Gastrocnemius medialis (tissue), 4 donors: Measurements from ENCODE around the gene KCNV2. TPM values are rescaled to one million over a fixed set of nuclear protein-coding genes. Genes with fewer than 3 reads are reported as not detected.

Experiments used
- ATAC-seq, 2 donors: fragments of 150-250 bp; one replicate each; pipeline ENCODE4 v1.9.1; 2016
- DNase-seq, 2 donors: peaks; one replicate each; pipeline ENCODE4 v3.0.0-alpha.2; 2019
- H3K27ac ChIP-seq, 4 donors: fragments of 200-600 bp; sonication (generic); 1 replicate in 1 of 4; 2 replicates in 3 of 4; pipeline ENCODE4 v1.5.1; 2016 to 2018; ENCODE audit warnings: mild to moderate bottlenecking in 2 of 4, moderate library complexity in 1 of 4
- H3K27me3 ChIP-seq, 3 donors: fragments of 200-600 bp; sonication (generic) in 2 of 3; 1 replicate in 1 of 3; 2 replicates in 2 of 3; pipeline versions ENCODE4 v1.5.1 to v1.6.0; 2016 to 2019; ENCODE audit warnings: mild to moderate bottlenecking in 1 of 3, moderate library complexity in 1 of 3
- H3K36me3 ChIP-seq, 2 donors: fragments of 200-600 bp; sonication (generic) in 1 of 2; one replicate each; pipeline ENCODE4 v1.5.1; 2017 to 2018
- H3K4me1 ChIP-seq, 2 donors: fragments of 200-600 bp; sonication (generic) in 1 of 2; one replicate each; pipeline ENCODE4 v1.5.1; 2016 to 2017; ENCODE audit warnings: mild to moderate bottlenecking in 2 of 2
- H3K4me3 ChIP-seq, 4 donors: fragments of 200-600 bp; sonication (generic) in 3 of 4; 1 replicate in 1 of 4; 2 replicates in 3 of 4; pipeline ENCODE4 v1.5.1; 2016 to 2019; ENCODE audit warnings: mild to moderate bottlenecking in 2 of 4
- H3K9me3 ChIP-seq, 3 donors: fragments of 200-600 bp; sonication (generic) in 2 of 3; 1 replicate in 1 of 3; 2 replicates in 2 of 3; pipeline ENCODE4 v1.5.1; 2016 to 2019
- POLR2A ChIP-seq, 2 donors: fragments of 450-650 bp; IDR thresholded peaks; one replicate each; pipeline ENCODE4 v1.6.1; 2017; ENCODE audit warnings: antibody characterized with exemption in 2 of 2, mild to moderate bottlenecking in 2 of 2, moderate library complexity in 2 of 2
- in situ Hi-C, 4 donors: fragments of 200-750 bp; cut with MboI; loops; one replicate each; pipeline versions ENCODE4 v1.15.0 to v1.8.0; 2017; ENCODE audit warnings: low sequenced_read_pairs in 4 of 4
- intact Hi-C: fragments of 100-400 bp; cut with DNase I; formaldehyde crosslinking; loops from one replicate; pipeline ENCODE4 v1.15.1; 2023; ENCODE audit warnings: low total_unique reads
- total RNA-seq, 4 donors: library from RNA; depleted of rRNA; stranded (reverse); fragments of >200 nt; gene quantifications; one replicate each; pipeline versions ENCODE4 v1.1.0 to v1.2.3, GENCODE V29; 2016
- TF ChIP-seq, protein P1 (sequence below), 5 experiments: fragments of 450-650 bp in 3 of 5; fragments of 200-600 bp in 2 of 5; sonication (generic) in 2 of 5; IDR thresholded peaks in 4 of 5; conservative IDR thresholded peaks in 1 of 5; 1 replicate in 4 of 5; 2 replicates in 1 of 5; pipeline ENCODE4 v1.5.1; 2016 to 2019; ENCODE audit warnings: antibody characterized with exemption in 5 of 5, mild to moderate bottlenecking in 3 of 5, moderate library complexity in 3 of 5

The KCNV2 gene
- total RNA-seq, 4 donors from 2014 or later = not detected

GRCh38 chr9:2741441-2742158 lies 24.3 kb downstream of the KCNV2 start:
- Histone ChIP-seq H3K27ac (no peak overlapping the region), H3K4me1 (no peaks in the 10 kb centered on the region), H3K27me3 (no peaks in the 10 kb centered on the region), H3K36me3 (no peaks in the 10 kb centered on the region), H3K9me3 (no peaks in the 10 kb centered on the region), H3K4me3 (no peak overlapping the region)
- DNase-seq (no peak), ATAC-seq (no peak)
- intact Hi-C loops (no loop called here), in situ Hi-C loops (loop anchor here in 2 of 4 donors (25.0 kb wide), 2 partner anchors 504 to 604 kb away; no protein-coding TSS in a partner anchor)
- TF ChIP-seq, protein P1, sequence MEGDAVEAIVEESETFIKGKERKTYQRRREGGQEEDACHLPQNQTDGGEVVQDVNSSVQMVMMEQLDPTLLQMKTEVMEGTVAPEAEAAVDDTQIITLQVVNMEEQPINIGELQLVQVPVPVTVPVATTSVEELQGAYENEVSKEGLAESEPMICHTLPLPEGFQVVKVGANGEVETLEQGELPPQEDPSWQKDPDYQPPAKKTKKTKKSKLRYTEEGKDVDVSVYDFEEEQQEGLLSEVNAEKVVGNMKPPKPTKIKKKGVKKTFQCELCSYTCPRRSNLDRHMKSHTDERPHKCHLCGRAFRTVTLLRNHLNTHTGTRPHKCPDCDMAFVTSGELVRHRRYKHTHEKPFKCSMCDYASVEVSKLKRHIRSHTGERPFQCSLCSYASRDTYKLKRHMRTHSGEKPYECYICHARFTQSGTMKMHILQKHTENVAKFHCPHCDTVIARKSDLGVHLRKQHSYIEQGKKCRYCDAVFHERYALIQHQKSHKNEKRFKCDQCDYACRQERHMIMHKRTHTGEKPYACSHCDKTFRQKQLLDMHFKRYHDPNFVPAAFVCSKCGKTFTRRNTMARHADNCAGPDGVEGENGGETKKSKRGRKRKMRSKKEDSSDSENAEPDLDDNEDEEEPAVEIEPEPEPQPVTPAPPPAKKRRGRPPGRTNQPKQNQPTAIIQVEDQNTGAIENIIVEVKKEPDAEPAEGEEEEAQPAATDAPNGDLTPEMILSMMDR (IDR thresholded peaks at IDR 0.05 in 4 of 5, conservative IDR thresholded peaks at IDR 0.05 in 1 of 5) = no peak
- no peak for TF ChIP-seq POLR2A (IDR thresholded peaks at IDR 0.05)

DNA sequence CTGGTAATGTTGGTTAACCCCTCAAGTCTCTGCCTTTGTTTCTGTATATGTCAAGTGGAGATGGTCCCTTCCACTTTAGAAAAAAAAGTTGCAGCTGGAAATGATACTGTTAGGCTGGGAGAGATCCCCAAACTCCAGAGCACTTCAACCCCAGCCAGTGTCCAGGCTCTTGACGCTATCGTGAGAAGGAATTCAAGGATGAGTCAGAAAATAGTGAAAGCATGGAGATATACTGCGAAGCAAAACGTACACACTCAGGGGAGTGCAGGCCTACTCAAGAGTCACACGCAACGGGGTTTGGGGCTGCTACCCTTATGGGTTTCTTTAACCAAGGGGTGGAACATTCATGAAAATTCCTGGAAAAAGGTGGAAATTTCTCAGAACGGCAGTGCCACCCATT lies 24.9 kb downstream of the KCNV2 start:
- in situ Hi-C loops = loop anchor here in 2 of 4 donors (25.0 kb wide), 2 partner anchors 505 to 605 kb away; no protein-coding TSS in a partner anchor

GRCh38 chr9:2743937-2744529 lies 26.7 kb downstream of the KCNV2 start:
- DNase-seq (no peak), ATAC-seq (no peak)
- H3K36me3 ChIP-seq = no peaks in the 10 kb centered on the region
- no peaks in the 10 kb centered on the region for H3K9me3 ChIP-seq
- intact Hi-C loops = no loop called here
- no peak overlapping the region for H3K27ac ChIP-seq
- in situ Hi-C loops = loop anchor here in 2 of 4 donors (25.0 kb wide), 2 partner anchors 507 to 607 kb away; no protein-coding TSS in a partner anchor
- TF ChIP-seq POLR2A (IDR thresholded peaks at IDR 0.05) = no peak
- TF ChIP-seq, protein P1 (IDR thresholded peaks at IDR 0.05 in 4 of 5, conservative IDR thresholded peaks at IDR 0.05 in 1 of 5) = no peak
- no peaks in the 10 kb centered on the region for H3K27me3 ChIP-seq
- H3K4me3 ChIP-seq = no peak overlapping the region
- no peaks in the 10 kb centered on the region for H3K4me1 ChIP-seq

More for the DNA sequence above, 24.9 kb downstream of the KCNV2 start:
- intact Hi-C loops = no loop called here
- TF ChIP-seq, protein P1 (IDR thresholded peaks at IDR 0.05 in 4 of 5, conservative IDR thresholded peaks at IDR 0.05 in 1 of 5) = no peak
- TF ChIP-seq POLR2A (IDR thresholded peaks at IDR 0.05) = no peak
- ATAC-seq (no peak), DNase-seq (no peak)
- no peak overlapping the region for H3K27ac ChIP-seq
- H3K36me3 ChIP-seq = no peaks in the 10 kb centered on the region
- no peaks in the 10 kb centered on the region for H3K27me3 ChIP-seq
- no peak overlapping the region for H3K4me3 ChIP-seq
- no peaks in the 10 kb centered on the region for H3K9me3 ChIP-seq
- no peaks in the 10 kb centered on the region for H3K4me1 ChIP-seq

DNA sequence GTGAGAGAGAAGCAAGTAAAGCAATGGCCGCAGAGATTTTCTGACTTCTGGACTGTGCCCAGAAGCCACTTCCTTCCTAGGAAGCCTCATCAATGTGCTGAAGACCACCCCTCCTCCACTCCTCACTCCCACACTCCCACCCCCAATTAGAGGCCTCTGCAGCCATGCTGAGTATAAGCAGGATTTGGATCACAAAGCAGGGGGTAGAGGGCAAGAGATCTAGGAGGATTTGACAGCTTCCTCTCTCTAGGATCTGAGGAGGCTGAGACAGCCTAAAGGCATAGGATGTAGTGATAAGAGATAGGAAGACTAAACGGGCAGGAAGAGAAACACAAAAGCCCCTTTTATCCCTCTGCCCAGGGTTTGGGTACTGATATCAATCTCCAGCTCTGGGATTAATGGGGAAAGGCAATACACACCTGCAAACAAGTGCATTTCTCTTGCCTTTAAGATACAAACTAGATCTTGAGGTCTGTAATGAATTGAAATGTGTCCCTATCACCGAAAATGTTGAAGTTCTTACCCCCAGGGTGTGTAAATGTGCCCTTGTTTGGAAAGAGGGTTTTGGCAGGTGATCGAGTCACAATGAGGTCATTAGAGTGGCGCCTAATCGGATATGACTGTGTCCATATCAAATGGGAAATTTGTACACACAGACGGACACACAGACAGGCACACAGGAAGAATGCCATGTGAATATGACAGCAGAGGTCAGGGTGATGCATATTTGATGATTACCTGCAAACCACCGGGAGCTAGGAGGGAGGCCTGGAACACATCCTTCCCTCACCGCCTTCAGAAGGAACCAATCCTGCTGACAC lies 28.5 kb downstream of the KCNV2 start:
- Histone ChIP-seq H3K9me3 (no peaks in the 10 kb centered on the region), H3K27ac (no peak overlapping the region), H3K4me1 (no peaks in the 10 kb centered on the region), H3K36me3 (no peaks in the 10 kb centered on the region), H3K4me3 (no peak overlapping the region), H3K27me3 (no peaks in the 10 kb centered on the region)
- TF ChIP-seq, protein P1 (IDR thresholded peaks at IDR 0.05 in 4 of 5, conservative IDR thresholded peaks at IDR 0.05 in 1 of 5) = no peak
- no peak for TF ChIP-seq POLR2A (IDR thresholded peaks at IDR 0.05)
- intact Hi-C loops (no loop called here), in situ Hi-C loops (loop anchor here in 2 of 4 donors (25.0 kb wide), 2 partner anchors 508 to 608 kb away; no protein-coding TSS in a partner anchor)
- DNase-seq (no peak), ATAC-seq (no peak)
